Suprapubic skin (tissue), 3 donors: ENCODE data around the gene NOSTRIN.

Experiments used
- CTCF ChIP-seq, 2 donors: fragments of 200-600 bp in 1 of 2; fragments of 450-650 bp in 1 of 2; sonication (generic) in 1 of 2; IDR thresholded peaks; one replicate each; pipeline ENCODE4 v1.5.1; 2016 to 2019; ENCODE audit warnings: antibody characterized with exemption in 2 of 2, mild to moderate bottlenecking in 1 of 2, moderate library complexity in 1 of 2
- POLR2AphosphoS5 ChIP-seq, 3 donors: sonication (generic); formaldehyde crosslinking; IDR thresholded peaks; one replicate each; pipeline ENCODE4 v1.6.1; 2017; ENCODE audit warnings: antibody characterized with exemption in 3 of 3

GRCh38 chr2:168790226-168790902 lies 12.1 kb upstream of the NOSTRIN start:
- TF ChIP-seq POLR2AphosphoS5 (IDR thresholded peaks at IDR 0.05) (no peak), CTCF (IDR thresholded peaks at IDR 0.05) (no peak)
